Upper lobe of left lung (tissue), 4 donors: Measurements from ENCODE around the gene FBF1.

ENCODE experiments used
- POLR2A ChIP-seq, 4 donors: fragments of 450-650 bp; IDR thresholded peaks; one replicate each; pipeline ENCODE4 v1.5.1; 2016 to 2017; ENCODE audit warnings: antibody characterized with exemption in 4 of 4, mild to moderate bottlenecking in 2 of 4
- TF ChIP-seq, protein P1 (sequence below), 6 experiments: fragments of 450-650 bp in 4 of 6; fragments of 200-600 bp in 2 of 6; sonication (generic) in 2 of 6; IDR thresholded peaks; one replicate each; pipeline ENCODE4 v1.5.1; 2016 to 2019; ENCODE audit warnings: antibody characterized with exemption in 6 of 6

DNA sequence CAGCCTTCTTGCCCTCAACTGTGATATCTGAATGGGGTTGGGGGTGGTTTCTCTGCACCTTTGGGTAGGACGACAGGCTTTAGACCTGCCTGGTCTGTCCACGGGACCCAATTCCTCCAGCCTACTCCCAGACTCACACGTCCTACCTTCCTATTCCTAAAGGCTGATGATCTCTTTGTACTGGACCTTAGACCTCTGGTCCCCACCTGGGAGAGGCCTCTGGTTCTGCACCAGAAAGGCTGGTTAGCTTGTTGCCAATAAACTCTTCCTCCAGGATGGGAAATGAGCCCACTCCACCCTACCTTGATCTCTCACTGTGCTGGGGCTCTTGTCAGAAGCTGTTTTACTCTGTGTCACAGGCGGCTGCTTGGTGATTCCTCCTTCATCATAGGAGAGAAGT, 14.4 kb downstream of the FBF1 start:
- TF ChIP-seq, protein P1, sequence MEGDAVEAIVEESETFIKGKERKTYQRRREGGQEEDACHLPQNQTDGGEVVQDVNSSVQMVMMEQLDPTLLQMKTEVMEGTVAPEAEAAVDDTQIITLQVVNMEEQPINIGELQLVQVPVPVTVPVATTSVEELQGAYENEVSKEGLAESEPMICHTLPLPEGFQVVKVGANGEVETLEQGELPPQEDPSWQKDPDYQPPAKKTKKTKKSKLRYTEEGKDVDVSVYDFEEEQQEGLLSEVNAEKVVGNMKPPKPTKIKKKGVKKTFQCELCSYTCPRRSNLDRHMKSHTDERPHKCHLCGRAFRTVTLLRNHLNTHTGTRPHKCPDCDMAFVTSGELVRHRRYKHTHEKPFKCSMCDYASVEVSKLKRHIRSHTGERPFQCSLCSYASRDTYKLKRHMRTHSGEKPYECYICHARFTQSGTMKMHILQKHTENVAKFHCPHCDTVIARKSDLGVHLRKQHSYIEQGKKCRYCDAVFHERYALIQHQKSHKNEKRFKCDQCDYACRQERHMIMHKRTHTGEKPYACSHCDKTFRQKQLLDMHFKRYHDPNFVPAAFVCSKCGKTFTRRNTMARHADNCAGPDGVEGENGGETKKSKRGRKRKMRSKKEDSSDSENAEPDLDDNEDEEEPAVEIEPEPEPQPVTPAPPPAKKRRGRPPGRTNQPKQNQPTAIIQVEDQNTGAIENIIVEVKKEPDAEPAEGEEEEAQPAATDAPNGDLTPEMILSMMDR (IDR thresholded peaks at IDR 0.05) = no peak
- no peak for TF ChIP-seq POLR2A (IDR thresholded peaks at IDR 0.05)
